ENCODE data around the gene ZNF646. TPM values are rescaled to one million over a fixed set of nuclear protein-coding genes. Genes with fewer than 3 reads are reported as not detected.

Gene ZNF646
- total RNA-seq = 10 to 100 TPM; 17.0 to 21.7 TPM
- total RNA-seq = 69.3 to 73.9 reads per million in 2 donors

- peak; percentile 87 for ATAC-seq
Measured at GRCh38 chr16:31073970-31074813, at the start of gene ZNF646, which contains the start of gene ZNF668. Gene ZNF646 (plus strand): TSS chr16:31074422. CDS start chr16:31076325, 1,903 bp downstream. Gene ZNF668 (minus strand): TSS chr16:31074240. CDS start chr16:31064459, 9,781 bp downstream.

DNA sequence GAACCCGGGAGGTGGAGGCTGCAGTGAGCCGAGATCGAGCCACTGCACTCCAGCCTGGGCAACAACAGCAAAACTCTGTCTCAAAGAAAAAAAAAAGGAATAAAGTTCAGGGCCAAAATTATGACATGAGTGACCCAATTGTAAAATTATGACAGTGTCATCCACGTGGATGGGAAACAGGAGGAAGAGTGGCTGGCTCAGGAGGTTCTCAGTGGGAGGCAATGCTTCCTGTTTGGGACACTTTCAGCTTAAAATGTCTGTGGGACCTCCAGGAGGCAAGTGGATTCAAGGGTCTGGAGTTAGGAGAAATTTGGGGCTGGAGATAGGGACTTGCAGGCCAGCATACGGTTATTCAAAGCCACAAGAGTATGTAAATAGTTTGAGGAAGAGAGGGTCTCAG is 48.9 kb upstream of the ZNF646 start:
- Mint-ChIP-seq H3K27me3 (no peaks in the 10 kb centered on the region), H3K36me3 (ENCODE audit: low read depth) (no peaks in the 10 kb centered on the region), H3K27ac (no peak overlapping the region), H3K4me1 (no peaks in the 10 kb centered on the region), H3K4me3 (no peak overlapping the region)
- H3K9me3 ChIP-seq (ENCODE audit: control insufficient read depth, low read length, poor library complexity, severe bottlenecking) = no peaks in the 10 kb centered on the region
- no peak for DNase-seq
- no peak for ATAC-seq

More at GRCh38 chr16:31073970-31074813, at the start of gene ZNF646, which contains the start of gene ZNF668:
- no peaks in the 10 kb centered on the region for H3K9me3 ChIP-seq (ENCODE audit: control insufficient read depth, low read length, poor library complexity, severe bottlenecking)
- DNase-seq = peak; percentile 93 to 96 (median 94)
- H3K27ac Mint-ChIP-seq = peak within 1 kb of the TSS; percentile 100
- H3K4me3 Mint-ChIP-seq = peak within 1 kb of the TSS; percentile 99
- H3K27me3 Mint-ChIP-seq = no peaks in the 10 kb centered on the region
- peaks cover 4% of the 10 kb centered on the region for H3K36me3 Mint-ChIP-seq (ENCODE audit: low read depth)
- H3K4me1 Mint-ChIP-seq = peaks cover 29% of the 10 kb centered on the region

- no peak for DNase-seq
- peaks cover 4% of the 10 kb centered on the region for H3K36me3 Mint-ChIP-seq (ENCODE audit: low read depth)
- H3K9me3 ChIP-seq (ENCODE audit: control insufficient read depth, low read length, poor library complexity, severe bottlenecking) = no peaks in the 10 kb centered on the region
- H3K27me3 Mint-ChIP-seq = no peaks in the 10 kb centered on the region
- ATAC-seq = no peak
- H3K27ac Mint-ChIP-seq = no peak overlapping the region
- H3K4me3 Mint-ChIP-seq = no peak overlapping the region
- H3K4me1 Mint-ChIP-seq = peaks cover 5% of the 10 kb centered on the region
Measured at GRCh38 chr16:31029272-31029671, 45.0 kb upstream of the ZNF646 start.

DNA sequence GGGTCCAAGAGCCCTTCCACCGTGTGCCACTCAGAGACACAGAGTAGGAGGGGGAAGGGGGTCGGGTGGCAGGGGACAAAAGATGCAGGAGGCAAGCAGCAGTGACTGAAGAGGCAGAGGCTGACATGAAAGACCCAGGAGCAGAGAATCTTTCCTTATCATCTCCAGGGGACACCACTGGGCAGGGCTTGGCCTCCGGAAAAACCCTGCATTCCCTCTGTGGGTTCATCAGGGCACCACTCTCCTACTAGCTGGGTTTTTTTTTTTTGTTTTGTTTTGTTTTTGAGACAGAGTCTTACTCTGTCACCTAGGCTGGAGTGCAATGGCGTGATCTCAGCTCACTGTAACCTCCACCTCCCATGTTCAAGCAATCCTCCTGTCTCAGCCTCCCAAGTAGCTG is 42.9 kb upstream of the ZNF646 start:
- H3K27me3 Mint-ChIP-seq = no peaks in the 10 kb centered on the region
- no peak overlapping the region for H3K27ac Mint-ChIP-seq
- peaks cover 10% of the 10 kb centered on the region for H3K4me1 Mint-ChIP-seq
- DNase-seq (no peak), ATAC-seq (no peak)
- no peak overlapping the region for H3K4me3 Mint-ChIP-seq
- peaks cover 4% of the 10 kb centered on the region for H3K36me3 Mint-ChIP-seq (ENCODE audit: low read depth)
- no peaks in the 10 kb centered on the region for H3K9me3 ChIP-seq (ENCODE audit: control insufficient read depth, low read length, poor library complexity, severe bottlenecking)

GRCh38 chr16:31032736-31033708 is 41.2 kb upstream of the ZNF646 start, which contains the start of gene STX4:
Gene STX4 (plus strand): TSS chr16:31033558. CDS start chr16:31033806, 248 bp downstream.
- ATAC-seq (peak; percentile 85), DNase-seq (peak; percentile 95 to 97 (median 97))
- peaks cover 13% of the 10 kb centered on the region for H3K4me1 Mint-ChIP-seq

GRCh38 chr16:31033709-31034492 is 40.3 kb upstream of the ZNF646 start:
- ATAC-seq (peak; percentile 47), DNase-seq (peak; percentile 76 to 78 (median 77))
- Mint-ChIP-seq H3K27me3 (no peaks in the 10 kb centered on the region), H3K4me1 (peaks cover 13% of the 10 kb centered on the region), H3K27ac (peak overlapping the region; percentile 89), H3K4me3 (peak overlapping the region; percentile 99), H3K36me3 (ENCODE audit: low read depth) (peaks cover 4% of the 10 kb centered on the region)
- H3K9me3 ChIP-seq (ENCODE audit: control insufficient read depth, low read length, poor library complexity, severe bottlenecking) = no peaks in the 10 kb centered on the region

More at GRCh38 chr16:31032736-31033708, 41.2 kb upstream of the ZNF646 start, which contains the start of gene STX4:
- no peaks in the 10 kb centered on the region for H3K27me3 Mint-ChIP-seq
- H3K36me3 Mint-ChIP-seq (ENCODE audit: low read depth) = peaks cover 4% of the 10 kb centered on the region
- H3K9me3 ChIP-seq (ENCODE audit: control insufficient read depth, low read length, poor library complexity, severe bottlenecking) = no peaks in the 10 kb centered on the region
- H3K4me3 Mint-ChIP-seq = peak within 1 kb of the TSS; percentile 99
- H3K27ac Mint-ChIP-seq = peak within 1 kb of the TSS; percentile 89

GRCh38 chr16:31036691-31037090 is 37.5 kb upstream of the ZNF646 start:
- H3K36me3 Mint-ChIP-seq (ENCODE audit: low read depth) = peaks cover 7% of the 10 kb centered on the region
- peak overlapping the region; percentile 37 for H3K27ac Mint-ChIP-seq
- no peak for DNase-seq
- H3K4me1 Mint-ChIP-seq = peaks cover 13% of the 10 kb centered on the region
- H3K4me3 Mint-ChIP-seq = no peak overlapping the region
- no peaks in the 10 kb centered on the region for H3K27me3 Mint-ChIP-seq
- ATAC-seq = no peak
- H3K9me3 ChIP-seq (ENCODE audit: control insufficient read depth, low read length, poor library complexity, severe bottlenecking) = no peaks in the 10 kb centered on the region

GRCh38 chr16:31038993-31039392 is 35.2 kb upstream of the ZNF646 start:
- no peaks in the 10 kb centered on the region for H3K27me3 Mint-ChIP-seq
- H3K9me3 ChIP-seq (ENCODE audit: control insufficient read depth, low read length, poor library complexity, severe bottlenecking) = no peaks in the 10 kb centered on the region
- no peak overlapping the region for H3K27ac Mint-ChIP-seq
- H3K36me3 Mint-ChIP-seq (ENCODE audit: low read depth) = peaks cover 3% of the 10 kb centered on the region
- no peak overlapping the region for H3K4me3 Mint-ChIP-seq
- DNase-seq (no peak), ATAC-seq (no peak)
- H3K4me1 Mint-ChIP-seq = peaks cover 10% of the 10 kb centered on the region

GRCh38 chr16:31042866-31043265 is 31.4 kb upstream of the ZNF646 start:
- Mint-ChIP-seq H3K27ac (no peak overlapping the region), H3K4me3 (no peak overlapping the region)

DNA sequence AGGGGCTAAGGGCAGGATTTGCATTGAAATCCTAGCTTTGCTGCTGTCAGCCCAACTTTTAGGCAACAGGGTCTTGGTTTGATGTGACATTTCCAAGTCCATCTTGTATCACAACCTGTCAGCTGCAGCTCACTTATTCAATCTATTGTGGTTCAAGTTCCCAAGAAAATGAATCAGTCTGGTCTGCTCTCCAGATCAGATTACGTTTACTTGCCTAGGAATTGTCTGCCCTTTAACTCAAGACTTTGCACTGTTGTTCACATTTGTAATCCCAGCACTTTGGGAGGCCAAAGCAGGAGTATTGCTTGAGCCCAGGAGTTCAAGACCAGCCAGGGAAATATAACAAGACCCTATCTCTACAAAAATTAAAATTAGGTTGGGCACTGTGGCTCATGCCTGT is 30.9 kb upstream of the ZNF646 start:
- Mint-ChIP-seq H3K4me1 (peaks cover 3% of the 10 kb centered on the region), H3K36me3 (ENCODE audit: low read depth) (peaks cover 3% of the 10 kb centered on the region)
- no peak for ATAC-seq

More at GRCh38 chr16:31042866-31043265, 31.4 kb upstream of the ZNF646 start:
- ATAC-seq = no peak
- no peak for DNase-seq
- no peaks in the 10 kb centered on the region for H3K27me3 Mint-ChIP-seq
- H3K4me1 Mint-ChIP-seq = peaks cover 3% of the 10 kb centered on the region
- no peaks in the 10 kb centered on the region for H3K9me3 ChIP-seq (ENCODE audit: control insufficient read depth, low read length, poor library complexity, severe bottlenecking)
- H3K36me3 Mint-ChIP-seq (ENCODE audit: low read depth) = peaks cover 3% of the 10 kb centered on the region

GRCh38 chr16:31043898-31044481 is 30.2 kb upstream of the ZNF646 start:
- no peaks in the 10 kb centered on the region for H3K27me3 Mint-ChIP-seq
- DNase-seq (no peak), ATAC-seq (no peak)
- H3K9me3 ChIP-seq (ENCODE audit: control insufficient read depth, low read length, poor library complexity, severe bottlenecking) = no peaks in the 10 kb centered on the region
- no peak overlapping the region for H3K27ac Mint-ChIP-seq
- no peak overlapping the region for H3K4me3 Mint-ChIP-seq
- peaks cover 3% of the 10 kb centered on the region for H3K4me1 Mint-ChIP-seq
- H3K36me3 Mint-ChIP-seq (ENCODE audit: low read depth) = peaks cover 3% of the 10 kb centered on the region

More for the DNA sequence above, 30.9 kb upstream of the ZNF646 start:
- no peak overlapping the region for H3K4me3 Mint-ChIP-seq
- H3K27ac Mint-ChIP-seq = no peak overlapping the region
- no peaks in the 10 kb centered on the region for H3K27me3 Mint-ChIP-seq
- no peak for DNase-seq
- no peaks in the 10 kb centered on the region for H3K9me3 ChIP-seq (ENCODE audit: control insufficient read depth, low read length, poor library complexity, severe bottlenecking)

Data from T-helper 17 cell (primary cell).